ENCODE measurements around the gene KIAA0586.

Gene KIAA0586

GRCh38 chr14:58599707-58600106 lies 172.2 kb downstream of the KIAA0586 start:
- DNase-seq = no peak

Measured in stimulated activated CD4-positive, alpha-beta T cell treated with anti-CD3 and anti-CD28 coated beads, Interleukin-2, amount 100 ng/mL, for 48 hours (primary cell).